Measurements from ENCODE around the gene GPAT3. TPM values are rescaled to one million over a fixed set of nuclear protein-coding genes. Genes with fewer than 3 reads are reported as not detected.

The GPAT3 gene
- total and polyA plus RNA-seq, 2 of the 8 experiments (the other 6 are each of a cell fraction or from before 2014, with no cell fraction given), result 0.23 to 2.0 TPM

GRCh38 chr4:83616252-83616651 lies 80.3 kb downstream of the GPAT3 start:
- Histone ChIP-seq H3K36me3 (ENCODE audit: control insufficient read depth in 2 of 4, insufficient read depth in 4 of 4, low read length in 3 of 4) (no peaks in the 10 kb centered on the region), H2BK20ac (ENCODE audit: low read length) (no peak overlapping the region), H4K5ac (ENCODE audit: insufficient read length, low read depth, low read length) (no peak overlapping the region), H4K8ac (ENCODE audit: extremely low read depth, insufficient read depth, low read length) (no peak overlapping the region), H4K91ac (replicated peaks; ENCODE audit: insufficient read length, low read length) (no peak overlapping the region), H3K14ac (ENCODE audit: insufficient read length) (no peak overlapping the region), H2BK5ac (ENCODE audit: low read depth, low read length) (no peak overlapping the region), H2BK15ac (ENCODE audit: low read length) (no peak overlapping the region), H2AK5ac (ENCODE audit: low read depth, low read length) (no peak overlapping the region), H3K9ac (replicated peaks in 1 of 4; ENCODE audit: extremely low read depth in 1 of 4, low read depth in 3 of 4, low read length in 3 of 4) (no peak overlapping the region), H2BK12ac (ENCODE audit: low read depth, low read length) (no peak overlapping the region), H3K23me2 (ENCODE audit: low read depth, low read length) (no peaks in the 10 kb centered on the region), H3K23ac (ENCODE audit: insufficient read length) (no peak overlapping the region), H3K4me3 (ENCODE audit: extremely low read depth in 1 of 4, insufficient read depth in 2 of 4, low read depth in 3 of 4, low read length in 4 of 4) (no peak overlapping the region), H3K79me2 (ENCODE audit: control insufficient read depth in 1 of 2, insufficient read depth in 2 of 2, low read length in 2 of 2) (no peaks in the 10 kb centered on the region), H3K18ac (ENCODE audit: extremely low read depth, low read length) (no peak overlapping the region), H3K4ac (replicated peaks; ENCODE audit: insufficient read length, low read depth, low read length) (no peak overlapping the region), H3K56ac (replicated peaks; ENCODE audit: insufficient read length, low read depth, low read length) (no peak overlapping the region), H3K9me3 (ENCODE audit: insufficient read depth in 2 of 2, low read depth in 1 of 2, low read length in 1 of 2) (peaks cover 6 to 10% of the 10 kb centered on the region in 2 experiments; a peak in 3 of 4 replicates), H2AFZ (ENCODE audit: low read length) (no peak overlapping the region), H4K20me1 (replicated peaks in 1 of 2; ENCODE audit: control insufficient read depth in 1 of 2, insufficient read depth in 2 of 2, low read length in 2 of 2) (no peaks in the 10 kb centered on the region), H3K4me2 (ENCODE audit: insufficient read depth in 1 of 2, low read depth in 2 of 2, low read length in 2 of 2) (no peak overlapping the region), H3K79me1 (ENCODE audit: low read depth, low read length) (no peaks in the 10 kb centered on the region), H3K27ac (ENCODE audit: low read depth, low read length) (no peak overlapping the region), H2BK120ac (replicated peaks; ENCODE audit: low read depth, low read length) (no peak overlapping the region), H3K4me1 (replicated peaks in 1 of 4; ENCODE audit: control insufficient read depth in 3 of 4, insufficient read depth in 4 of 4, low read length in 3 of 4) (peaks cover 0 to 6% (median 0%) of the 10 kb centered on the region in 4 experiments; a peak in 1 of 7 replicates), H3K27me3 (replicated peaks in 1 of 4; ENCODE audit: control insufficient read depth in 3 of 4, extremely low read depth in 1 of 4, insufficient read depth in 3 of 4, low read length in 3 of 4) (no peaks in the 10 kb centered on the region)
- DNase-seq (ENCODE audit: low read depth in 1 of 2, low spot score in 2 of 2), result no peak
- FAIRE-seq, result no peak
- POLR2A ChIA-PET (ENCODE audit: partially characterized antibody), result no interaction called here
- CTCF ChIA-PET (ENCODE audit: partially characterized antibody), result no interaction called here
- TF ChIP-seq POU5F1 (IDR thresholded peaks at IDR 0.05; ENCODE audit: low read depth, low read length) (0 out of 2 replicates have a peak, but pooled peaks have one; percentile 50), GTF2F1 (IDR thresholded peaks at IDR 0.05; ENCODE audit: borderline replicate concordance, low read depth, low read length) (no peak)
- WGBS, 2 experiments (ENCODE audit: extremely low coverage in 1 of 2, insufficient coverage in 1 of 2, insufficient read length in 1 of 2, insufficient replicate concordance in 2 of 2, low coverage in 1 of 2, low lambda C conversion rate in 2 of 2, missing lambda C conversion rate in 1 of 2), result 79% methylated on average over 1 of the region's 1 CpG; no CpG with 5 or more reads in 1 of the 2 experiments

Measured in H1 (cell line).